NCI-H1436 (cell line): ENCODE results near the gene GDI1.
A peak's percentile ranks its signal among the peaks of the same experiment; 100 is the strongest.
"Not testable (repeated sequence)": the region's sequence is repeated elsewhere in the genome, so short reads cannot be mapped to it uniquely, and the experiment has no call there.

Experiments used
- DNase-seq: peaks from one replicate; lab custom pipeline; 2025; lab: John Stamatoyannopoulos, UW

GDI1 gene

GRCh38 chrX:154436983-154437752, at the start of gene GDI1:
GDI1 (plus strand) TSS chrX:154437154; CDS start chrX:154437255, 101 bp downstream.
- DNase-seq = peak; percentile 38

- not testable (repeated sequence) for DNase-seq
Measured at GRCh38 chrX:154388094-154388493, 48.9 kb upstream of the GDI1 start.

GRCh38 chrX:154388649-154389048, 48.3 kb upstream of the GDI1 start:
- DNase-seq = not testable (repeated sequence)

GRCh38 chrX:154389812-154390747, 46.9 kb upstream of the GDI1 start:
- not testable (repeated sequence) for DNase-seq

GRCh38 chrX:154396363-154396762, 40.6 kb upstream of the GDI1 start:
- DNase-seq = not testable (repeated sequence)

GRCh38 chrX:154396973-154397887, 39.7 kb upstream of the GDI1 start:
- peak; percentile 59 for DNase-seq

- DNase-seq = peak; percentile 98
Measured at GRCh38 chrX:154397888-154398667, 38.9 kb upstream of the GDI1 start, which contains the start of gene RPL10. RPL10 (plus strand) TSS chrX:154398377; CDS start chrX:154398520, 143 bp downstream.

GRCh38 chrX:154398668-154399526, 38.1 kb upstream of the GDI1 start:
- peak; percentile 81 for DNase-seq

- no peak for DNase-seq
Measured at GRCh38 chrX:154399527-154400368, 37.2 kb upstream of the GDI1 start.

- DNase-seq = not testable (repeated sequence)
Measured at GRCh38 chrX:154400369-154400817, 36.6 kb upstream of the GDI1 start.

- DNase-seq = no peak
Measured at GRCh38 chrX:154401045-154401799, 35.7 kb upstream of the GDI1 start.

- DNase-seq = no peak
Measured at GRCh38 chrX:154401918-154402621, 34.9 kb upstream of the GDI1 start.

- DNase-seq = no peak
Measured at GRCh38 chrX:154402622-154403127, 34.3 kb upstream of the GDI1 start.

- DNase-seq = no peak
Measured at GRCh38 chrX:154403192-154403591, 33.8 kb upstream of the GDI1 start.

- DNase-seq = no peak
Measured at GRCh38 chrX:154403858-154404257, 33.1 kb upstream of the GDI1 start.

GRCh38 chrX:154404625-154405192, 32.2 kb upstream of the GDI1 start:
- no peak for DNase-seq
